ENCODE data around the gene SLC38A10.
"Not testable (repeated sequence)": the region's sequence is repeated elsewhere in the genome, so short reads cannot be mapped to it uniquely, and the experiment has no call there.

Gene SLC38A10

GRCh38 chr17:81312624-81313325, 17.7 kb upstream of the SLC38A10 start:
- DNase-seq (ENCODE audit: low spot score), result no peak

- no peak for DNase-seq (ENCODE audit: low spot score)
Observed at GRCh38 chr17:81311946-81312345, 16.8 kb upstream of the SLC38A10 start.

DNA sequence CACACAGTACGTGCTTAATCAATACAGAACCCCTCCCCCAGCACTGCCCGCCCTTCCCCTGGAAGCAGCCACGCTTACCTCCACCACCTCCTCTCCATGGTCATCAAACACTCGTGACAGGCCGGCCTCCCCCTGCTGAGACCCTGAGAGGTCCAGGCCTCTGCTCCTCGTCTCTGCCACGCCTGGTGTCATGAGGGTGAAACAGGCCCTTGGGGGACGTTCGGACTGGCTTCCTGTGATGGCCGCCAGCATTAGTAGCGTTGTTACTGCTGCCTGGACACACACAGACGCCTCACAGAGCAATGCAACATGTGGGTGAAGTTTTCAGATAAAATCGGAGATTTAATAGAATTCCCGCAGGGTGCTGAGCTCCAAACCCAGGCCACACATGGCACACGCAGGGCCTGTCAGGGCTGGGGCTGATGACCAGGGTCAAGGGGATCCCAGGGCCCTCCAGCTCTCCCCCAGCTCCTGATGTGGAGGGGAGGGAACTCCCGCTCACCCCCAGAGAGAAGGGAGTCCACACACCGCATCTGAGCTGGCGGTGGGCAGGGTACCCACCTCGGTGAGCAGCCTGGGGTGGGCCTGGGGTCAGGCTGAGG, 15.9 kb upstream of the SLC38A10 start:
- no peak for DNase-seq (ENCODE audit: low spot score)

- DNase-seq (ENCODE audit: low spot score), result no peak
Observed at GRCh38 chr17:81309859-81310839, 15.0 kb upstream of the SLC38A10 start.

- DNase-seq (ENCODE audit: low spot score), result peak; percentile 79
Observed at GRCh38 chr17:81309140-81309858, 14.2 kb upstream of the SLC38A10 start.

GRCh38 chr17:81308784-81309139, 13.7 kb upstream of the SLC38A10 start:
- DNase-seq (ENCODE audit: low spot score), result not testable (repeated sequence)

GRCh38 chr17:81307636-81308560, 12.8 kb upstream of the SLC38A10 start:
- no peak for DNase-seq (ENCODE audit: low spot score)

DNA sequence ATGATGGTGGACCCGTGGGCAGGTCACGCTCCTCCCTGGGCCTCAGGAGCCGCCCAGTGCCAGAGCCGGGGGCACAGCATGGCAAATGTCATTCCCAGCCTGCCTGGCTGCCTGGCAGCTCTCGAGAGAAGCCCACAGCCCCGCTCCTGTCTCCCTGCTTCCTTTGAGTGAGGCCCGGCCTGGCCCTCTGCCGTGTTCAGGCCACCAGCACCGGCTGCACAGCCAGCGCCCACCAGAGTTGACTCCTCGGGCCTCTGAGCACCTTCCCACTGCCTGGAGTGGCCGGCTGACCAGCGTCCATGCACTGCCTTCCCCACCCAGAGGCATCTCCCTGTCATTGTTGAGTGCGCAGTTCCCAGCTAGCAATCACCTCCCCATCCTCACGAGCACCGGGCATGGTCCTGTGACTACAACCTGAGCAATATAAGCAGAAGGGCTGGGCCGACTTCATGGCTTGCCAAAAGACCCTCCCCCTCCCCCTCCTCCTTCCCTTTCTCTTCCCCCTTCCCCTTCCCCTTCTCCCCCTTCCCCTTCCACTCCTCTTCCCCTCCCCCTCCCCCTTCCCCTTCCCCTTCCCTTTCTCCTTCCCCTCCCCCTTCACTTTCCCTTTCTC, 11.9 kb upstream of the SLC38A10 start:
- DNase-seq (ENCODE audit: low spot score), result no peak

DNA sequence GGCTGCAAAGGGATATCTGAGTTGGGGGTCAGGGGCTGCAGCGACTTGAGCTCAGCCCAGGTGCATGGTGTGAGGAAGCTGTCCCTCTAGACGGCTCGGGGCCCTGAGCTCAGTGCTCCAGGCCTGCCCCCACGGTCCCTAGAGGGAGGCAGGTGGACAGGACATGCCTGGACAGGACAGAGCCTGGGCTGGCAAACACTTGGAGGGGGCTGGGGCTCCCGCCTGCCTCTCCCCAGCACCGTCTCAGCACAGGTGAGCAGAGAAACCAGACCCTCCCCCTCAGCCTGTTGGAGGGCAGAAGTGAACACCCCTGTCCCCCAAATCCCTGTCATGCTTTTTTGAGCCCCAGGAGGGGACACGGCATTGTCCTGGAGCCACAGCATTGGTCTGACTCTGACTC, 11.4 kb upstream of the SLC38A10 start:
- DNase-seq (ENCODE audit: low spot score), result no peak

DNA sequence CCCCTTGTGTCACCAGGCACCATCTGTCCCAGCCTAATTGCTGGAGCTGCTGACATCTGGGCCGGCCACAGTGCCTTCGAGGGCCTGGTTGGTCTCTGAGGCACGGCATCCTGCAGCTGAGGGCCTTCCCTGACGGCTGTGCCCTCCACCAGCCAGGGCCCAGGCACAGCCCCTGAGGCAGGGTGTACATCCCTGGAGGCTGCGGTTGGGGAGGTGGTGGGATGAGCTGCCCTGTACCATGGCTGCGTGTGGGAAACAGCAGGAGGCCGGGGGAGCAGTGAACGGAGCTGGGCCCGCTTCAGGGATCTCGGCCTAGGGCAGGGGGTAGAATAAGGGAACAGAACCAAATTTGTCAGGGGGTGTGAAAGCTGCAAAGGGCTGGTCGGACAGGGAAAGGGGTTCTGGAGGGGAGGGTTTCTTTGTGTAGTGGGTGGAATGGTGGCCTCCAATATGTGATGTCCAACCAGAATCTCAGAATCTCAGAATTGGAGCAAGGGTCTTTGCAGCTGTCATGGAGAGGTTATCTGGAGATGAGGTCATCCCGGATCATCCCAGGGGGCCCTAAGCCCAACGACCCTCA, 10.0 kb upstream of the SLC38A10 start:
- no peak for DNase-seq (ENCODE audit: low spot score)

DNA sequence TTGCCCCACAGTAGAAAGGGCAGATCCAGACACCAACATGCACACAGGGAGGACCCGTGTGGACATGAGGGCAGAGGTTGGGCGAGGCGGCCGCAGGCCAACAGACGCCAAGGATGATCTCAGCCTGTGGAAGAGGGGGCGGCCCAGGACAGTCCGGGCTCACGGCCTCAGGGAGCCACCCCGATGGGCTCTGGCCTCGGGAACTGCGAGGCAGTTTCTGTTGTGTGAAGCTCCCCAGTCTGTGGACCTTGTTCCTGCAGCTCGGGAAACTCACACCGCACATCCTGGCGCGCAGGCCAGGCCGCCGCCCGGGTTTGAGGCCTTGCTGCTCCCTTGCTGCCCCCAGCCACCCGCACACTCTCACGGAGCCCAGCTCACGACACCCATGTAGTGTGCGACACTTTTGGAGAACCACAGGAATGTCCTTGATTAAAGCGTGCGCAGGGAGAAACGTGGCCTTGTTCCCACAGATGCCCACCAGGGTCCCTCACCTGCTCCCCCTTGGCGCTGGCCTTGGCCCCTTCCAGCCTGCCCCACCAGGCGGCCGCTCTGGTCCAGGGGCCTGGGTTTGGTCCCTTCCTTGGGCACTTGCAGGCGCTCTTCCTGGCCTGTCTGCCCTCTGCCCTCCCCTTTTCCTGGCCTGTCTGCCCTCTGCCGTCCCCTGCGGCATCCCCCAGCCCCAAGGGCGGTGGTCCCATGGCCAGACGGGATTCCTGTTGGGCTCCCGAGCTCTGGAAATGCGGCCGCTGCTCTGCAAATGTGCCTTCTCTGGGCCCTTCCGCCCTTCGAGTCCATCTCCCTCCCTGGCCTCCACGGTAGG, 9.3 kb upstream of the SLC38A10 start:
- DNase-seq (ENCODE audit: low spot score), result no peak

GRCh38 chr17:81303385-81303784, 8.3 kb upstream of the SLC38A10 start:
- no peak for DNase-seq (ENCODE audit: low spot score)

DNA sequence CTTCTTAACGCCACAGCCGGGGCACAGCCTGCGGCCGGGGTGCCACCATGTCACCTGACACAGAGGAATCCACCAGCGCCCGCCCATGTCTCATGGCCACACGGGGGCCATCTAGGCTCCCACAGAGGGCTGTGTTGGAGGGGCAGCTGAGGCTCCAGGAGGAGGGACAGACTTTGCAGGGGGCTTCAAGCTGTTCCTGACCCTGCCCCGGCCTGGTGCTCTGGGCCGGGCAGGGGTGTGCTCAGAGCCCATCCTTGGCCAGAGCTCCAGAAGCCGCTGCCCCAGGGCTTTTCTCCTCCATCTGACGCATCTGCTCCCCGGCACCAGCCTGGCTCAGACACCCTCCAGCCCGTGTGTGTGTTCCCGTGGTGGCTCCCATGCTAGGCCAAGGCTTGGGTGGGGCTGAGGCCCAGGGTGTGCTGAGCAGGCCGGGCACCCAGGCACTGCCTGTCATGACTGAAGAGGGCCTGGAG, 7.8 kb upstream of the SLC38A10 start:
- no peak for DNase-seq (ENCODE audit: low spot score)

DNA sequence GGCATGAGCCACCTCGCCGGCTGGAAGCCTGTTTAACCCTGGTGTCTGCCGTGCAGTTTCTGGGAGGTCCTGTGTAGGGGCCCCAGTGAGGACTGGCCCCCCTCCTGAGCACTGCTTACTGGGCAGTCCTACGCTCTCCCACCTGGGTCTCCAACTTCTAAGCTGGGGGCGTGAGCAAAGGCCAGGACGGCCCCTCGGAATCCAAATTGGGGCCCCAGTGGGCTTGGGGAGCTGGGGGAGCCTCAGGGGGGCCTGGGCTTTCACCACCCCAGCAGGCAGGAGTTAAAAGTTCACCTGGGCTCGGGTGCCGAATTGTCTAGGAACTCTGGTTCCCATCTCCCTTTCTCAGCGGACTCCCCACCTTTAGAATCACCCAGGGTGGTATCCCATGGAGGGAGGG, 7.2 kb upstream of the SLC38A10 start:
- DNase-seq (ENCODE audit: low spot score), result no peak

DNA sequence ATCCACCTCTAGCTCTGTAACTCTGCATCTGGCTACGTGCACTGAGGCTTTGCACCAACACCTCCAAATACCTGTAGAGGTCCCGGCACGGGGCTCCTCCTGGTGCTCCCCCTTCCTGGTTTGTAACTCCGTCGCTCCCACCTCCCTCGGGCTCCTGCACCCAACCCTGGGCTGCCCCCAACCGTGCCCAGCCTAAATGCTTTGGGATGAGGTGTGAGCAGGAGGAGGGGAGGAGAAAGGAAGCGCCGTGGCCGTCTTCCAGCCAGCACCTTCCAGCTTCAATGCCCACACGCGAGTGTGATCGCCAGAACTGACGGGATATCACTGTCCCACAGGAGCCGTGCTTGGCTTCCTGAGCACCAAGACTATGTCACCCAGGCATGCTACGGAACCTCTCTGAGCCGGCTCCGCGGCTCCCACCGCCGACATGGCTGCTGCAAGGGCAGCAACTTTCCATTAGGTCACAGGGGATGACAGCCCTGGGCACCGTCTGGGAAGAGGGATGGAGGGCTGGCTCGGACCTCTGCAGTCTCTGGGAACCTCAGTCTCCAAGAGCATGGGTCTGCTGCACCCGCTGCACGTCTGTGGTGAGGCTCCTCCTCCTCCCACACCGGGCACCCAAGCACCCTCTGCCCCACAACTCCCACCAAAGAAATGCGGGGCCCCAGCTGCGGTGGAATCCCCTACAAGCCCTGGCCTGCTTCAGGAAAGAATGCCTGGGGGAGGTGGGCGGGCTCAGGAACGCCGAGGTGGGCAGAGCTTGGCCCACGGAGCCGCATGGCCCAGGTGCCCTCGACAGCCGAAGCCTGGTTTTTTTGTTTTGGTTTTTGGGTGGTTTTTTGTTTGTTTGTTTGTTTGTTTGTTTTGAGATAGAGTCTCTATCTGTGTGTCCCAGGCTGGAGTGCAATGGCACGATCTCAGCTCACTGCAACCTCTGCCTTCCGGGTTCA, 6.4 kb upstream of the SLC38A10 start:
- DNase-seq (ENCODE audit: low spot score), result no peak

DNA sequence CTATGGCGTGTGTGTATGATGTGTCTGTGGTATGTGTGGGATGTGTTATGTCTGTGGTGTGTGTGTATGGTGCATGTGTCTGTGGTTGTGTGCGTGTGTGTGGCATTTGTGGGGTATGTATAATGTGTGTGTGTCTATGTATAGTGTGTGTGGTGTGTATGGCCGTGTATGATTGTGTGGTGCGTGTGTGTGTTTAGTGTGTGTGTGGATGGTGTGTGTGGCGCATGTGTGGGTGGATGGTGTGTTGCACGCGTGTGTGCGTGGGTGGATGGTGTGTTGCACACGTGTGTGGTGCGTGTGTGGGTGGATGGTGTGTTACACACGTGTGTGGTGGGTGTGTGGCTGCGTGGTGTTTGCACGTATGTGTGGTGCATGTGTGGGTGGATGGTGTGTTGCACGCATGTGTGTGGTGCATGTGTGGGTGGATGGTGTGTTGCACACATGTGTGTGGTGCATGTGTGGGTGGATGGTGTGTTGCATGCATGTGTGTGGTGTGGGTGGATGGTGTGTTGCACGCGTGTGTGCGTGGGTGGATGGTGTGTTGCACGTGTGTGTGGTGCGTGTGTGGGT, 5.6 kb upstream of the SLC38A10 start:
- DNase-seq (ENCODE audit: low spot score), result no peak

DNA sequence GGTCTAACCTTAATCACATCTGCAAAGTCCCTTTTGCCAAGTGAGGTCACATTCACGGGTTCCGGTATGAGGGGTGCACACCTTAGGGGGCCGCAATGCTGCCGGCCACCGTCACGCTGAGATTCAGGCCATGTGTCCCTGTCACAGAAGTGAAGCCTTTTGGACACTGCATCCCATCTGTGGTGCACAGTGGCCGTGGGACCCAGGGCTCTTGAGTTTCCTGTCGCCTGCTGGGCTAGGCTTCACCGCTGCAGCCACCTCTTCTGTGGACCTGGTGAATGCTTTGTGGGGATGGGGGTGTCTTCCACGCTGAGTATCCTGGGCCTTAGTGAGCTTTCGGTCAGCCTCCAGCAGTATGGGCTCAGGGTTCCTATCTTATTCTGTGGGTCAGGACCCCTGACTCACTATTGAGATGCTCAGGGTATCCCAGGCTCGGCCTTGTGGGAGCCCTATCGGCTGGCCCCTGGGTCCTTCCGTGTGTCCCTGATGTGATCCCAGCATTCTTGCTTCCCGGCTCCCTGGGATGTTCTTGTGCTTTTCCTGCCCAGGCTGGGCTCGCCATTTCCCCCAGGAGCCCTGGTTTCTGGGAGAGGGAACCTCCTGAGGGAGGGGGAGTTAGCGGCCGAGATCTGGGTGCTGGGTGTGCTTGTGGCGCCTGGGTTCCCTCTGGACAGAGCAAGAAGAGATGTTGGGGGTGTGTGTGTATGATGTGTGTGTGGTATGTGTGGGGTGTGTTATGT, 4.9 kb upstream of the SLC38A10 start:
- DNase-seq (ENCODE audit: low spot score), result no peak
